H9 (cell line): Measurements from ENCODE around the gene PHLDA1. TPM values are rescaled to one million over a fixed set of nuclear protein-coding genes. Genes with fewer than 3 reads are reported as not detected.

ENCODE experiments used
- DNase-seq: peaks from one replicate; pipeline ENCODE4 v3.0.0-alpha.2; 2017
- H2AFZ ChIP-seq: one replicate; pipeline ENCODE4 v1.6.1; 2013; ENCODE audit warnings: mild to moderate bottlenecking, low read length, control low read depth, moderate library complexity
- H2AK5ac ChIP-seq: 2 replicates; pipeline ENCODE4 v1.6.1; 2013; ENCODE audit warnings: low read length, control low read depth, mixed read lengths; ENCODE audit not compliant: insufficient read length
- H2BK120ac ChIP-seq: one replicate; pipeline ENCODE4 v1.6.1; 2013; ENCODE audit warnings: low read depth, mild to moderate bottlenecking, low read length, control low read depth, inconsistent platforms; ENCODE audit not compliant: poor library complexity, severe bottlenecking
- H2BK12ac ChIP-seq: 2 replicates; pipeline ENCODE4 v1.6.1; 2013; ENCODE audit warnings: low read length, control low read depth, mixed read lengths, low read depth; ENCODE audit not compliant: insufficient read length
- H2BK15ac ChIP-seq: 2 replicates; pipeline ENCODE4 v1.6.1; 2013; ENCODE audit warnings: low read depth, low read length, control low read depth
- H2BK20ac ChIP-seq: one replicate; pipeline ENCODE4 v1.6.1; 2013; ENCODE audit warnings: low read depth, mild to moderate bottlenecking, low read length, control low read depth, inconsistent platforms; ENCODE audit not compliant: poor library complexity, severe bottlenecking
- H2BK5ac ChIP-seq: 2 replicates; pipeline ENCODE4 v1.6.1; 2013; ENCODE audit warnings: low read length, control low read depth, mixed read lengths; ENCODE audit not compliant: insufficient read length
- H3K14ac ChIP-seq: 2 replicates; pipeline ENCODE4 v1.6.1; 2013; ENCODE audit warnings: low read length, control low read depth; ENCODE audit not compliant: insufficient read depth
- H3K18ac ChIP-seq: 2 replicates; pipeline ENCODE4 v1.6.1; 2013; ENCODE audit warnings: low read depth, mild to moderate bottlenecking, mixed read lengths, low read length, control low read depth; ENCODE audit not compliant: insufficient read length
- H3K23ac ChIP-seq: 2 replicates; pipeline ENCODE4 v1.6.1; 2013; ENCODE audit warnings: low read length, control low read depth, mixed read lengths, low read depth; ENCODE audit not compliant: insufficient read length
- H3K23me2 ChIP-seq: 2 replicates; pipeline ENCODE4 v1.6.1; 2013; ENCODE audit warnings: low read depth, mild to moderate bottlenecking, mixed read lengths, low read length, control low read depth; ENCODE audit not compliant: insufficient read length, poor library complexity, severe bottlenecking
- H3K27ac ChIP-seq: 2 replicates; pipeline ENCODE4 v1.5.1; 2013; ENCODE audit warnings: low read length, control low read depth, mixed read lengths, low read depth; ENCODE audit not compliant: insufficient read length
- H3K27me3 ChIP-seq: 2 replicates; pipeline ENCODE4 v1.6.1; 2013; ENCODE audit warnings: low read length, control low read depth, inconsistent platforms; ENCODE audit not compliant: insufficient read depth
- H3K4ac ChIP-seq: 2 replicates; pipeline ENCODE4 v1.6.1; 2013; ENCODE audit warnings: low read depth, mild to moderate bottlenecking, control low read depth, inconsistent platforms, low read length, moderate library complexity
- H3K4me1 ChIP-seq: 2 replicates; pipeline ENCODE4 v1.6.1; 2013; ENCODE audit warnings: low read length, control low read depth, inconsistent platforms; ENCODE audit not compliant: insufficient read depth
- H3K4me2 ChIP-seq: 2 replicates; pipeline ENCODE4 v1.6.1; 2013; ENCODE audit warnings: low read length, control low read depth, mixed read lengths; ENCODE audit not compliant: insufficient read length, insufficient read depth
- H3K56ac ChIP-seq: 2 replicates; pipeline ENCODE4 v1.6.1; 2013; ENCODE audit warnings: low read depth, mild to moderate bottlenecking, mixed read lengths, low read length, control low read depth; ENCODE audit not compliant: insufficient read length
- H3K79me1 ChIP-seq: 2 replicates; pipeline ENCODE4 v1.6.1; 2013; ENCODE audit warnings: low read depth, mild to moderate bottlenecking, moderate library complexity, low read length, control low read depth, inconsistent platforms; ENCODE audit not compliant: insufficient read depth, poor library complexity, severe bottlenecking
- H3K79me2 ChIP-seq: 2 replicates; pipeline ENCODE4 v1.6.1; 2013; ENCODE audit warnings: low read length, control low read depth, inconsistent platforms; ENCODE audit not compliant: insufficient read depth
- H3K9ac ChIP-seq: 2 replicates; pipeline ENCODE4 v1.6.1; 2013; ENCODE audit warnings: low read length, control low read depth, mixed read lengths; ENCODE audit not compliant: insufficient read length; ENCODE audit errors: extremely low read depth
- H3K9me3 ChIP-seq: one replicate; pipeline ENCODE4 v1.6.1; 2013; ENCODE audit warnings: low read depth, low read length, inconsistent platforms; ENCODE audit not compliant: control insufficient read depth
- H3T11ph ChIP-seq: one replicate; pipeline ENCODE4 v1.6.1; 2013; ENCODE audit warnings: mild to moderate bottlenecking, low read length, control low read depth, inconsistent platforms
- H4K20me1 ChIP-seq: one replicate; pipeline ENCODE4 v1.6.1; 2013; ENCODE audit not compliant: control insufficient read depth, insufficient read length, insufficient read depth
- H4K5ac ChIP-seq: 2 replicates; pipeline ENCODE4 v1.6.1; 2013; ENCODE audit warnings: low read depth, mild to moderate bottlenecking, mixed read lengths, low read length, control low read depth; ENCODE audit not compliant: insufficient read length
- H4K8ac ChIP-seq: replicated peaks from 2 replicates; pipeline ENCODE4 v1.6.1; 2013; ENCODE audit warnings: low read length, control low read depth, mixed read lengths, low read depth; ENCODE audit not compliant: insufficient read length
- H4K91ac ChIP-seq: 2 replicates; pipeline ENCODE4 v1.6.1; 2013; ENCODE audit warnings: low read depth, mild to moderate bottlenecking, moderate library complexity, mixed read lengths, low read length, control low read depth; ENCODE audit not compliant: insufficient read length
- H3K27ac Mint-ChIP-seq, 3 experiments: 2 replicates in 2 of 3; 3 replicates in 1 of 3; pipeline ENCODE4 v1.8.0; 2020 to 2021; ENCODE audit warnings: mixed read lengths in 3 of 3, mild to moderate bottlenecking in 1 of 3, moderate library complexity in 1 of 3
- H3K27me3 Mint-ChIP-seq: 2 replicates; pipeline ENCODE4 v1.8.0; 2021; ENCODE audit warnings: low read depth, mild to moderate bottlenecking, moderate library complexity, mixed read lengths
- H3K36me3 Mint-ChIP-seq, 3 experiments: 2 replicates in 2 of 3; 3 replicates in 1 of 3; pipeline ENCODE4 v1.8.0; 2020 to 2021; ENCODE audit warnings: low read depth in 3 of 3, mixed read lengths in 3 of 3; ENCODE audit not compliant: insufficient read depth in 1 of 3
- H3K4me1 Mint-ChIP-seq, 2 experiments: 2 replicates each; pipeline ENCODE4 v1.8.0; 2020; ENCODE audit warnings: mixed read lengths in 2 of 2
- H3K4me3 Mint-ChIP-seq, 2 experiments: 2 replicates in 1 of 2; 3 replicates in 1 of 2; pipeline ENCODE4 v1.8.0; 2020 to 2021; ENCODE audit warnings: mild to moderate bottlenecking in 2 of 2, mixed read lengths in 2 of 2, moderate library complexity in 1 of 2
- H3K9me3 Mint-ChIP-seq, 2 experiments: 2 replicates in 1 of 2; 3 replicates in 1 of 2; pipeline ENCODE4 v1.8.0; 2020; ENCODE audit warnings: mild to moderate bottlenecking in 2 of 2, mixed read lengths in 2 of 2, moderate library complexity in 1 of 2
- WGBS: extraction: QIAGEN DNeasy Blood & Tissue Kit; methylation state at CpG from one replicate; pipeline ENCODE4 v1.1.7; 2013; ENCODE audit warnings: missing lambda C conversion rate, low lambda C conversion rate, mixed read lengths; ENCODE audit not compliant: insufficient read length; ENCODE audit errors: extremely low coverage; 5-methylcytosine and 5-hydroxymethylcytosine counted together
- total RNA-seq: library from RNA; stranded (reverse); gene quantifications from 2 replicates; pipeline ENCODE4 v1.2.1, GENCODE V29; 2021
- TF ChIP-seq, protein P1 (sequence below): fragments of 200-600 bp; sonication (generic); conservative IDR thresholded peaks from 3 replicates; pipeline ENCODE4 v1.8.0; 2021; ENCODE audit warnings: antibody characterized with exemption, mild to moderate bottlenecking

Gene PHLDA1
- total RNA-seq, 1 experiment from 2014 or later, result 106 TPM

DNA sequence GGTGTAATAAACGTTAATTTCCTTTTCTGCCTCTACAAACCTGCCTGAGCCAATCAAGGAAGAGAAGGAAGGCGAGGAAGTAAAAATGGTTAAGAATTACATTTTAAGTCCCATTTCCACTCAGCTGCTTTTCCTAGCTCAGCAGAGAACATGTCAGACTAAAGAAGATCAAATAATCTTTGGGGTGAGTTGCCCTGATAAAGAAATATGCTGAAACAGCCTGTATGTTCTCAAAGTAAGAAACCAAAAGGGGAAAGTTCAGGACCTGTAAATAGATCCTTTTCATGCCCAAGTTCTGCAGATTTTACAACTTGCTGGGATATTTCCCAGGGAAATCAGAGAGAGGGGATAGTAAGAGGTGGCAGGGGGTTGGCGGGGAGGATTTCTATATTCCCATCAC is 55.5 kb downstream of the PHLDA1 start:
- Histone ChIP-seq H3K4me1 (peaks cover 10% of the 10 kb centered on the region), H3K9me3 (no peaks in the 10 kb centered on the region), H2BK20ac (no peak overlapping the region), H4K20me1 (no peaks in the 10 kb centered on the region), H2BK120ac (no peak overlapping the region), H2AFZ (no peak overlapping the region), H3K18ac (no peak overlapping the region), H2BK15ac (no peak overlapping the region), H3K14ac (no peak overlapping the region), H3K9ac (no peak overlapping the region), H3K23me2 (no peaks in the 10 kb centered on the region), H3K4me2 (no peak overlapping the region), H2AK5ac (no peak overlapping the region), H4K91ac (no peak overlapping the region), H3K79me2 (no peaks in the 10 kb centered on the region), H3T11ph (no peak overlapping the region), H3K27me3 (no peaks in the 10 kb centered on the region), H4K8ac (no peak overlapping the region), H3K79me1 (no peaks in the 10 kb centered on the region), H3K56ac (no peak overlapping the region), H2BK12ac (no peak overlapping the region), H3K23ac (no peak overlapping the region), H3K4ac (no peak overlapping the region), H4K5ac (no peak overlapping the region), H3K27ac (no peak overlapping the region), H2BK5ac (no peak overlapping the region)
- no peak overlapping the region for H3K4me3 Mint-ChIP-seq
- no CpG with 5 or more reads among the region's 3 CpGs for WGBS
- peaks cover 36 to 46% of the 10 kb centered on the region in 2 experiments for H3K4me1 Mint-ChIP-seq
- H3K27me3 Mint-ChIP-seq, result no peaks in the 10 kb centered on the region
- H3K36me3 Mint-ChIP-seq, result peaks cover 0 to 3% (median 0%) of the 10 kb centered on the region in 3 experiments; a peak in 1 of 7 replicates
- H3K27ac Mint-ChIP-seq, result peak overlapping the region in 2 of 3 experiments; percentile 24 to 37; a peak in 3 of 7 replicates
- no peak for DNase-seq
- TF ChIP-seq, protein P1, sequence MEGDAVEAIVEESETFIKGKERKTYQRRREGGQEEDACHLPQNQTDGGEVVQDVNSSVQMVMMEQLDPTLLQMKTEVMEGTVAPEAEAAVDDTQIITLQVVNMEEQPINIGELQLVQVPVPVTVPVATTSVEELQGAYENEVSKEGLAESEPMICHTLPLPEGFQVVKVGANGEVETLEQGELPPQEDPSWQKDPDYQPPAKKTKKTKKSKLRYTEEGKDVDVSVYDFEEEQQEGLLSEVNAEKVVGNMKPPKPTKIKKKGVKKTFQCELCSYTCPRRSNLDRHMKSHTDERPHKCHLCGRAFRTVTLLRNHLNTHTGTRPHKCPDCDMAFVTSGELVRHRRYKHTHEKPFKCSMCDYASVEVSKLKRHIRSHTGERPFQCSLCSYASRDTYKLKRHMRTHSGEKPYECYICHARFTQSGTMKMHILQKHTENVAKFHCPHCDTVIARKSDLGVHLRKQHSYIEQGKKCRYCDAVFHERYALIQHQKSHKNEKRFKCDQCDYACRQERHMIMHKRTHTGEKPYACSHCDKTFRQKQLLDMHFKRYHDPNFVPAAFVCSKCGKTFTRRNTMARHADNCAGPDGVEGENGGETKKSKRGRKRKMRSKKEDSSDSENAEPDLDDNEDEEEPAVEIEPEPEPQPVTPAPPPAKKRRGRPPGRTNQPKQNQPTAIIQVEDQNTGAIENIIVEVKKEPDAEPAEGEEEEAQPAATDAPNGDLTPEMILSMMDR, result no peak
- H3K9me3 Mint-ChIP-seq, result no peaks in the 10 kb centered on the region
